Head of caudate nucleus (tissue), 42 donors: ENCODE measurements around the gene CNGA3.
A peak's percentile ranks its signal among the peaks of the same experiment; 100 is the strongest.

ENCODE experiments used
- DNase-seq, 42 donors: peaks; one replicate each; pipeline versions ENCODE4 v3.0.0 to v3.0.0-alpha.2; 2020 to 2021; ENCODE audit warnings: mixed read lengths in 7 of 42
- intact Hi-C: fragments of 100-400 bp; cut with DNase I; formaldehyde crosslinking; loops from one replicate; pipeline ENCODE4 v1.15.0; 2022

Gene CNGA3

GRCh38 chr2:98374286-98374685, 28.0 kb downstream of the CNGA3 start:
- no peak for DNase-seq
- intact Hi-C loops, result no loop called here

- peak; percentile 25 to 95 (median 77) for DNase-seq
- intact Hi-C loops, result no loop called here
Measured at GRCh38 chr2:98374958-98375570, 28.8 kb downstream of the CNGA3 start.

GRCh38 chr2:98376301-98376910, 30.1 kb downstream of the CNGA3 start:
- intact Hi-C loops, result no loop called here
- DNase-seq, result peak in 2 of 42 donors; percentile 32 to 39

- peak in 2 of 42 donors; percentile 8 to 32 for DNase-seq
- intact Hi-C loops, result no loop called here
Measured at GRCh38 chr2:98376996-98377395, 30.7 kb downstream of the CNGA3 start.

- DNase-seq, result peak in 1 of 42 donors; percentile 19
- intact Hi-C loops, result no loop called here
Measured at GRCh38 chr2:98377544-98377943, 31.3 kb downstream of the CNGA3 start.

DNA sequence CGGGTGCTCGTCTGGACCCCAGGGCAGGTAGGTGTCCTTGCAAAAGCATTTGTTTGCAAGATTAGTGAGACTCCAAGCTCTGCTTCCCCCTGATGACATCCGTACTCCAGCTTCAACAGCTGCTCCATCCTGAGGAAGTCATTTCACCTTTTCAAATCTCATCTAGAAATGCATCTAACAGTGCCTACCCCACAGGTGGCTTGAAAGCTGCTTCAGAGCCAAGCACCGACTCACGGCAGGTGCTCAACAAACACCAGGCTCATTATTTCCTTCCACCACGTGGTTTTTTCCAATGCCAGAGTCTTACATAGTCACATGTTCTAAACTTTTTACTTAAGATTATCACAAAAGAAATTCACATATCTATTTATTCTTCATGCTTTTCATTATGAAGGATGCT, 31.9 kb downstream of the CNGA3 start:
- intact Hi-C loops, result no loop called here

DNA sequence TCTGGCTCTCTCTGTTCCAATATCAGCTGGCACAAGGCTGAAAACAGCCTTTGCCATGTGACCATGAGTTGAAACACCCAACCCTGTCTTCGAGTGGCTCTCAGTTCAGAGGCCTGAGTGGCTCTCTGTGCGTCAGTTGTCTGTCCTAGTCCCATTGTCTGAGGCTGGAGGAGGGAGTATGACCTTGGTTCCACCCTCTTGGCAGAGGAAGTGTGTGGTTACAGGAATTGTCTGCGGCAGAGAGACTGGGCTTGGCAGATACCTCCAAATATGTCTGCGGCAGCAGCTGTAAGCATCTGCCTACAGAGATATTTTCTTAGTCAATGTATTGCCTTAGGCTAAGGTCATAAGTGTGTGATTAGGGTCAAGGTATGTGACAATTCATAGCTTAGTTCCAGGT, 32.6 kb downstream of the CNGA3 start:
- intact Hi-C loops, result no loop called here
- peak in 2 of 42 donors; percentile 35 to 37 for DNase-seq

More for the DNA sequence above, 31.9 kb downstream of the CNGA3 start:
- DNase-seq, result peak in 2 of 42 donors; percentile 14 to 36

DNA sequence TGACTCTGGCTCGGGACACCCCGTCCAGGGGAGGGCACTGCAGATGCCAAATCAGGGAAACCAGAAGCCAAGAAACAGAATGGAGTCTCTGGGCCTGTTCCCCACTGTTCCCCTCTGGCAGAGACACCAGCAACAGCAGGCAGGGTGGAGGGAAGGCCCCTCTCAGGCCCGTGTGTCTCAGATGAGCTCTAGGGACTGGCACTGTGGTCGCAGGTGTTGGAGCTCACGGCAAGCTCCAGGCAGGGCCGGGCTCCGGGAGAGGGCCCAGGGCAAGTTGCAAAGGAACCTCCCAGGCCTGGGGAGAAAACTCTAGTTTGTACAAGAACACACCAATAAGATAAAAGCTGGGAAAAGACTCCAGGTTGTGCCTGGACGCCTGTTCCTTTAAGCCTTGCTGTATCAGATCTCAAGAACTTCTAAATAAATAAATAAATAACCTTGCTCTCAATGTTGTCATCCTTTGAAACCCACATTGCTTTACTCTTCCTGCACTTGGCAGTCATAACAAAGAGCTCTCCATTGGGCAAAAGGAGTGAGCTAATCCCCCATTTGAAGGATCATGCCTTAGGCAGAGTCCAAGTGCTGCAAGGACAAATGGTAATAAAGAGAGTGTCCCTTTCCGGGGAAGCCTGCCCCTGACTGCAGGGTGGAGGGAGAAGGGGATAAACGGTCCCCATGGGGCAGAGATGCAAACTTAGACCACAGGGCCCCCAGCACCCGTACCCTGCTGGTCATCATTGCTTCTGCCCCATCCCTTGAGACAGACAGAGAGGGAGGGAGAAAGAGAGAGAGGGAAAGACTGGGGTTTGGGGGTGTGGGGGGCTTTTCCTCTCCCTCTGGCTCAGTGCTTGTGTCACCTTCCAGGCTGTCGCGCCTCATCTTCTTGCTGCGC, 33.3 kb downstream of the CNGA3 start:
- intact Hi-C loops, result loop anchor here (5.0 kb wide), 1 partner anchor 572 kb away; no protein-coding TSS in a partner anchor
- peak in 2 of 42 donors; percentile 31 to 33 for DNase-seq

DNA sequence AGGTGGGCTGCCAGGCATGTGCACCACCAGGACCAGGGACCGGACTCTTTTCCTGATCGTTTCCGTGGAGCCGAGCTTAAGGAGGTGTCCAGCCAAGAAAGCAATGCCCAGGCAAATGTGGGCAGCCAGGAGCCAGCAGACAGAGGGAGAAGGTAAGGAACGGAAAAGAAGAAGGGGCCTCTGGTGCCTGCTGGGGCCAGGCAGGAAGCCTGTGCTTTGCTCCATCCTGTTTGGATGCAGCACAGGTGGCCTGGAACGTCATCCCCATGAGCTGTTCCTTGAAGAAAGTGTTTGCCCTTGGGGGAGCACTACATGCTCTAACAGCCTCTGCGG, 33.9 kb downstream of the CNGA3 start:
- DNase-seq, result peak in 1 of 42 donors; percentile 17
- intact Hi-C loops, result loop anchor here (5.0 kb wide), 1 partner anchor 573 kb away; no protein-coding TSS in a partner anchor

GRCh38 chr2:98381494-98381893, 35.2 kb downstream of the CNGA3 start:
- intact Hi-C loops, result loop anchor here (5.0 kb wide), 1 partner anchor 574 kb away; no protein-coding TSS in a partner anchor

GRCh38 chr2:98382086-98382485, 35.8 kb downstream of the CNGA3 start:
- intact Hi-C loops, result loop anchor here (5.0 kb wide), 1 partner anchor 575 kb away; no protein-coding TSS in a partner anchor
- peak in 1 of 42 donors; percentile 25 for DNase-seq

More at GRCh38 chr2:98381494-98381893, 35.2 kb downstream of the CNGA3 start:
- DNase-seq, result peak in 1 of 42 donors; percentile 25

DNA sequence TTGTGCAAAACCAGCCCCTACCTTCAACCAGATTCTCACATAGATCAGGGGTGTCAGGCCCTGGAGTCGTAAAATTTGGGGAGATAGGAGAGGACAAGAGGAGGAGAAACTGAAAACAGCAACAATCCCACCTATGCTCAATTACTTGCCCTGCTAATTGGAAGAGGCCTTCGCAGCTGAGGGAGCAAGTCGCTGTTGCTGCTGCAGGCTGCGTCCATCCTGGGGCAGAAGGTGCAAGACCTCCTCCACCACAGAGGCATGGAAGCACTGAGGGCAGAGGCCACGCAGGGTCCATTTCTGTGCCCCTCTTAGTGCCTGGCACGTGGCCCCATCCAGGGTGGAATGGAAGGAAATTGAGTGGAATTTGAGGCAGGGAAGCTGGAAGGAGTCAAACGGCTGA, 36.5 kb downstream of the CNGA3 start:
- intact Hi-C loops, result loop anchor here (5.0 kb wide), 1 partner anchor 575 kb away; no protein-coding TSS in a partner anchor
- peak in 1 of 42 donors; percentile 15 for DNase-seq

GRCh38 chr2:98383166-98383565, 36.9 kb downstream of the CNGA3 start:
- intact Hi-C loops, result loop anchor here (5.0 kb wide), 1 partner anchor 576 kb away; no protein-coding TSS in a partner anchor
- peak in 1 of 42 donors; percentile 16 for DNase-seq

DNA sequence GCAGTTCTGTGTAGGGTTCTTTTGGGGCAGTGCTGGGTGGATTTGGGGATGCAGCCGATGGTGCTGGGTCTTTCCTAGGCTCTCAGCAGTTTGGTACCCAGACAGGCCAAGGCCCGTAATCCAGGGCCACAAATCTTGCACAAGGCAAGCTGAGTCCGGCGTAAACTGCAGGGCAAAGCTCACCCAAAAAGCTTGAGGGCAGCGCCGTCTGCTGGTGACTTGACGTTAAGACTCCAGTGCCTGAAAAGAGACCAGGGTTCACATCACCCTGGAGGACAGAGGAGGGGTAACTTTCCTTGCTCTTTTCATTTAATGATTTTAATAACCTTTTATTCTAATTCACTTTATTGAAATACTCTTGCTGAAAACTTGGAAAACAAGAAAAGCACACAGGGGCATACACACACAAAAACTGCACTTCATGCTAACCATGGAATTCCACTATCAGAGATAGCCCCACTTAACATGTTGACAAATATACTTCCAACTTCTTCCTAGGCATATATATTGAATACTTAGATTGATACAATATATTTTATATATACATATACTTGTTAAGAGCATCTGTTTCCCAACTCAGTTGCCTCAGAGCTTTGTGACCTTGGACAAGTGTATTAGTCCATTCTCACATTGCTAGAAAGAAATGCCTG, 38.9 kb downstream of the CNGA3 start:
- DNase-seq, result peak; percentile 71 to 94 (median 87)
- intact Hi-C loops, result no loop called here

GRCh38 chr2:98387478-98387877, 41.2 kb downstream of the CNGA3 start:
- no peak for DNase-seq
- intact Hi-C loops, result no loop called here

DNA sequence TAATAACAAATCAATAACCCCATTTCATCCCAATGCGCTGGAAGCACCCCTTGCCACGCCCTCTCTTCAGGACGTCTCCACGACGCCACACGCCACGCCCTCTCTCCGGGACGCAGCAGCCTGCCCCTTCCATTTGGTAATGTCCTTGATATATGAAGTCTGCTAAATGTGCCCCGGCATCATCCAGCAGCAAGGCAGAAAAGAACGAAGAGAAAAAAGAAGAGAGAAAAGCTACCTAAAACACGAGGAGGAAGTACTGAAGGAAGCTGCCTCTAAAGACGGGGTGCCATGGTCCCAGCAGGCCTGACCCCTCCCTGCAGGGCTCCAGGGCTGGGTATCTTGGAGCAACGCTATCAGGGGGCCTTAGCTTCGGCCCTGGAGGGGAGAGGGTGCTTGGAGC, 41.8 kb downstream of the CNGA3 start:
- intact Hi-C loops, result no loop called here
- no peak for DNase-seq

GRCh38 chr2:98388601-98389250, 42.5 kb downstream of the CNGA3 start:
- intact Hi-C loops, result no loop called here
- DNase-seq, result peak in 1 of 42 donors; percentile 14

GRCh38 chr2:98389251-98389605, 43.0 kb downstream of the CNGA3 start:
- no peak for DNase-seq
- intact Hi-C loops, result no loop called here
